GOT3 (cell line): Measurements from ENCODE around the gene GTF2H2C_2.
"Not testable (repeated sequence)": the region's sequence is repeated elsewhere in the genome, so short reads cannot be mapped to it uniquely, and the experiment has no call there.

Experiments used
- DNase-seq: peaks from one replicate; lab custom pipeline; 2025; ENCODE audit warnings: mixed read lengths; lab: John Stamatoyannopoulos, UW

GTF2H2C_2 gene

GRCh38 chr5:70415117-70415516, at the start of gene GTF2H2C_2:
TSS of gene GTF2H2C_2 (plus strand) at chr5:70415368.
- DNase-seq = not testable (repeated sequence)

GRCh38 chr5:70400984-70401686, 14.0 kb upstream of the GTF2H2C_2 start:
- DNase-seq = not testable (repeated sequence)

GRCh38 chr5:70421322-70421721, 6.2 kb downstream of the GTF2H2C_2 start:
- DNase-seq = not testable (repeated sequence)

- DNase-seq = not testable (repeated sequence)
Measured at GRCh38 chr5:70423215-70423614, 8.0 kb downstream of the GTF2H2C_2 start.

- DNase-seq = not testable (repeated sequence)
Measured at GRCh38 chr5:70438518-70438917, 23.4 kb downstream of the GTF2H2C_2 start.

GRCh38 chr5:70449565-70449964, 34.4 kb downstream of the GTF2H2C_2 start:
- not testable (repeated sequence) for DNase-seq

- not testable (repeated sequence) for DNase-seq
Measured at GRCh38 chr5:70451249-70451984, 36.2 kb downstream of the GTF2H2C_2 start.

GRCh38 chr5:70457093-70457492, 41.9 kb downstream of the GTF2H2C_2 start:
- not testable (repeated sequence) for DNase-seq

GRCh38 chr5:70459188-70459587, 44.0 kb downstream of the GTF2H2C_2 start:
- DNase-seq = not testable (repeated sequence)

GRCh38 chr5:70461984-70462383, 46.8 kb downstream of the GTF2H2C_2 start:
- DNase-seq = not testable (repeated sequence)

GRCh38 chr5:70464019-70464637, 49.0 kb downstream of the GTF2H2C_2 start:
- not testable (repeated sequence) for DNase-seq

- DNase-seq = not testable (repeated sequence)
Measured at GRCh38 chr5:70469926-70470509, 54.9 kb downstream of the GTF2H2C_2 start.
